T-helper 17 cell (primary cell): ENCODE results near the gene PRRG2. TPM values are rescaled to one million over a fixed set of nuclear protein-coding genes. Genes with fewer than 3 reads are reported as not detected.
"Not testable (repeated sequence)": the region's sequence is repeated elsewhere in the genome, so short reads cannot be mapped to it uniquely, and the experiment has no call there.

ENCODE experiments used
- ATAC-seq: fragments of 150-1000 bp; cut with Tn5 transposase; 2 replicates; pipeline ENCODE4 v1.10.0; 2021; ENCODE audit warnings: mild to moderate bottlenecking, moderate library complexity
- DNase-seq, 3 donors: peaks; one replicate each; pipeline versions ENCODE4 v3.0.0 to v3.0.0-alpha.2; 2020 to 2021
- H3K9me3 ChIP-seq: one replicate; pipeline ENCODE4 v1.7.0; 2013; ENCODE audit warnings: low read length, mild to moderate bottlenecking; ENCODE audit not compliant: control insufficient read depth, poor library complexity, severe bottlenecking
- H3K27ac Mint-ChIP-seq: one replicate; pipeline ENCODE4 v1.8.0; 2022; ENCODE audit warnings: mild to moderate bottlenecking, moderate library complexity, mixed read lengths
- H3K27me3 Mint-ChIP-seq: one replicate; pipeline ENCODE4 v1.8.0; 2022; ENCODE audit warnings: mixed read lengths
- H3K36me3 Mint-ChIP-seq: one replicate; pipeline ENCODE4 v1.8.0; 2022; ENCODE audit warnings: low read depth, mixed read lengths
- H3K4me1 Mint-ChIP-seq: one replicate; pipeline ENCODE4 v1.8.0; 2022; ENCODE audit warnings: mild to moderate bottlenecking, mixed read lengths
- H3K4me3 Mint-ChIP-seq: one replicate; pipeline ENCODE4 v1.8.0; 2022; ENCODE audit warnings: mild to moderate bottlenecking, moderate library complexity, mixed read lengths
- total RNA-seq, 4 donors: library from RNA in 2 of 4; stranded (reverse) in 2 of 4; gene quantifications; one replicate each; pipeline ENCODE4 v1.2.3 and lab custom pipeline; 2022 to 2026

PRRG2 gene
- total RNA-seq, 2 donors from 2014 or later: 1.1 to 1.3 TPM

GRCh38 chr19:49615861-49616260 lies 34.7 kb downstream of the PRRG2 start:
- Mint-ChIP-seq H3K36me3 (peaks cover 13% of the 10 kb centered on the region), H3K4me1 (peaks cover 15% of the 10 kb centered on the region), H3K27me3 (no peaks in the 10 kb centered on the region), H3K27ac (no peak overlapping the region), H3K4me3 (no peak overlapping the region)
- DNase-seq: no peak
- no peak for ATAC-seq
- no peaks in the 10 kb centered on the region for H3K9me3 ChIP-seq

GRCh38 chr19:49616532-49616931 lies 35.4 kb downstream of the PRRG2 start:
- Mint-ChIP-seq H3K36me3 (peaks cover 13% of the 10 kb centered on the region), H3K27ac (no peak overlapping the region), H3K4me3 (no peak overlapping the region), H3K27me3 (no peaks in the 10 kb centered on the region), H3K4me1 (peaks cover 17% of the 10 kb centered on the region)
- no peak for DNase-seq
- ATAC-seq: no peak
- H3K9me3 ChIP-seq: no peaks in the 10 kb centered on the region

GRCh38 chr19:49616945-49617344 lies 35.8 kb downstream of the PRRG2 start:
- H3K4me1 Mint-ChIP-seq: peaks cover 18% of the 10 kb centered on the region
- H3K27me3 Mint-ChIP-seq: no peaks in the 10 kb centered on the region
- H3K9me3 ChIP-seq: no peaks in the 10 kb centered on the region
- DNase-seq (no peak), ATAC-seq (no peak)
- H3K36me3 Mint-ChIP-seq: peaks cover 13% of the 10 kb centered on the region
- no peak overlapping the region for H3K4me3 Mint-ChIP-seq
- H3K27ac Mint-ChIP-seq: no peak overlapping the region

- H3K36me3 Mint-ChIP-seq: peaks cover 13% of the 10 kb centered on the region
- H3K27me3 Mint-ChIP-seq, H3K4me3 Mint-ChIP-seq, DNase-seq, H3K9me3 ChIP-seq, H3K27ac Mint-ChIP-seq, ATAC-seq: not testable (repeated sequence)
- H3K4me1 Mint-ChIP-seq: peaks cover 15% of the 10 kb centered on the region
These were observed 36.7 kb downstream of the PRRG2 start for GRCh38 chr19:49617860-49618259.

- Mint-ChIP-seq H3K36me3 (peaks cover 3% of the 10 kb centered on the region), H3K27me3 (no peaks in the 10 kb centered on the region), H3K4me1 (peaks cover 9% of the 10 kb centered on the region), H3K27ac (no peak overlapping the region), H3K4me3 (no peak overlapping the region)
- ATAC-seq: no peak
- DNase-seq: no peak
- no peaks in the 10 kb centered on the region for H3K9me3 ChIP-seq
These were observed 44.1 kb downstream of the PRRG2 start for GRCh38 chr19:49624967-49625910.

GRCh38 chr19:49626226-49626625 lies 45.1 kb downstream of the PRRG2 start:
- no peak overlapping the region for H3K4me3 Mint-ChIP-seq
- ATAC-seq (no peak), DNase-seq (no peak)
- no peaks in the 10 kb centered on the region for H3K9me3 ChIP-seq
- H3K4me1 Mint-ChIP-seq: peaks cover 9% of the 10 kb centered on the region
- H3K36me3 Mint-ChIP-seq: peaks cover 3% of the 10 kb centered on the region
- no peaks in the 10 kb centered on the region for H3K27me3 Mint-ChIP-seq
- H3K27ac Mint-ChIP-seq: no peak overlapping the region

GRCh38 chr19:49629659-49630058 lies 48.5 kb downstream of the PRRG2 start:
- DNase-seq (no peak), ATAC-seq (no peak)
- H3K36me3 Mint-ChIP-seq: no peaks in the 10 kb centered on the region
- H3K9me3 ChIP-seq: no peaks in the 10 kb centered on the region
- H3K27me3 Mint-ChIP-seq: no peaks in the 10 kb centered on the region
- H3K27ac Mint-ChIP-seq: no peak overlapping the region
- H3K4me1 Mint-ChIP-seq: peaks cover 2% of the 10 kb centered on the region
- H3K4me3 Mint-ChIP-seq: no peak overlapping the region

GRCh38 chr19:49631014-49631588 lies 50.0 kb downstream of the PRRG2 start:
- ATAC-seq: no peak

GRCh38 chr19:49631610-49632192 lies 50.6 kb downstream of the PRRG2 start:
- Mint-ChIP-seq H3K36me3 (no peaks in the 10 kb centered on the region), H3K27ac (peak overlapping the region; percentile 11), H3K4me1 (peaks cover 2% of the 10 kb centered on the region), H3K4me3 (no peak overlapping the region), H3K27me3 (no peaks in the 10 kb centered on the region)
- H3K9me3 ChIP-seq: no peaks in the 10 kb centered on the region
- DNase-seq (no peak), ATAC-seq (no peak)

More at GRCh38 chr19:49631014-49631588, 50.0 kb downstream of the PRRG2 start:
- no peak for DNase-seq
- Mint-ChIP-seq H3K36me3 (no peaks in the 10 kb centered on the region), H3K27ac (peak overlapping the region; percentile 65), H3K4me3 (no peak overlapping the region), H3K27me3 (no peaks in the 10 kb centered on the region), H3K4me1 (peaks cover 2% of the 10 kb centered on the region)
- H3K9me3 ChIP-seq: no peaks in the 10 kb centered on the region

GRCh38 chr19:49632576-49632975 lies 51.5 kb downstream of the PRRG2 start:
- peaks cover 4% of the 10 kb centered on the region for H3K4me1 Mint-ChIP-seq
- no peaks in the 10 kb centered on the region for H3K36me3 Mint-ChIP-seq
- peak overlapping the region; percentile 11 for H3K27ac Mint-ChIP-seq
- H3K9me3 ChIP-seq: no peaks in the 10 kb centered on the region
- DNase-seq (no peak), ATAC-seq (no peak)
- no peaks in the 10 kb centered on the region for H3K27me3 Mint-ChIP-seq
- H3K4me3 Mint-ChIP-seq: no peak overlapping the region

GRCh38 chr19:49633273-49633672 lies 52.2 kb downstream of the PRRG2 start:
- not testable (repeated sequence) for H3K27ac Mint-ChIP-seq, DNase-seq, H3K9me3 ChIP-seq, H3K4me1 Mint-ChIP-seq, H3K27me3 Mint-ChIP-seq, H3K36me3 Mint-ChIP-seq, H3K4me3 Mint-ChIP-seq, ATAC-seq

GRCh38 chr19:49635530-49636232 lies 54.6 kb downstream of the PRRG2 start:
- Mint-ChIP-seq H3K36me3 (no peaks in the 10 kb centered on the region), H3K4me1 (peaks cover 25% of the 10 kb centered on the region), H3K4me3 (no peak overlapping the region), H3K27me3 (no peaks in the 10 kb centered on the region), H3K27ac (peak overlapping the region; percentile 27)
- no peak for ATAC-seq
- H3K9me3 ChIP-seq: no peaks in the 10 kb centered on the region
- no peak for DNase-seq
